ENCODE results near the gene PAK6. TPM values are rescaled to one million over a fixed set of nuclear protein-coding genes. Genes with fewer than 3 reads are reported as not detected.

PAK6 gene
- polyA plus RNA-seq, 1 of the 3 experiments (the other 2 are of a cell fraction), result 0.07 TPM

GRCh38 chr15:40310001-40310959 is 71.4 kb downstream of the PAK6 start:
- no peaks in the 10 kb centered on the region for H4K20me1 ChIP-seq (ENCODE audit: insufficient read depth)
- H3K9ac ChIP-seq, result no peak overlapping the region
- no peaks in the 10 kb centered on the region for H3K36me3 ChIP-seq (replicated peaks in 1 of 2; ENCODE audit: control insufficient read depth in 1 of 2, insufficient read depth in 2 of 2, low read length in 1 of 2)
- H3K27ac ChIP-seq (ENCODE audit: low read depth in 2 of 2, low read length in 1 of 2), result no peak overlapping the region
- H3F3A ChIP-seq (replicated peaks; ENCODE audit: insufficient read depth), result peaks cover 7% of the 10 kb centered on the region
- H3K79me2 ChIP-seq (ENCODE audit: insufficient read depth), result no peaks in the 10 kb centered on the region
- no peaks in the 10 kb centered on the region for H3K9me2 ChIP-seq
- H3K27me3 ChIP-seq (ENCODE audit: insufficient read depth), result no peaks in the 10 kb centered on the region; the same call in 1 of the 2 replicates
- H3K4me2 ChIP-seq, result no peak overlapping the region
- WGBS (ENCODE audit: low lambda C conversion rate), result 9% methylated on average over 3 of the region's 4 CpGs
- H3K4me1 ChIP-seq (ENCODE audit: control insufficient read depth in 1 of 2, insufficient read depth in 2 of 2, low read depth in 1 of 2, low read length in 1 of 2), result peaks cover 10 to 14% of the 10 kb centered on the region in 2 experiments; a peak in 3 of 4 replicates
- ChIA-PET POLR2A (interaction anchor here (0.9 kb wide), 1 partner anchor 31 kb away, joined by 4 read pairs; no protein-coding TSS in a partner anchor), CTCF (interaction anchor here (0.5 to 70.6 kb wide), 35 partner anchors 4 to 513 kb away, joined by 3 to 2194 read pairs (median 4); partner anchors contain the start of genes ANKRD63, BMF, CCDC9B and DISP2)
- no peak overlapping the region; a peak in 1 of 4 replicates for H3K4me3 ChIP-seq (ENCODE audit: low read depth in 2 of 2, low read length in 1 of 2)
- H2AFZ ChIP-seq (ENCODE audit: low read depth), result no peak overlapping the region
- DNase-seq, result peak; percentile 89
- TF ChIP-seq CHD2 (IDR thresholded peaks at IDR 0.05; ENCODE audit: low read length, partially characterized antibody), result peak; percentile 14
- no peak for TF ChIP-seq EP300 (IDR thresholded peaks at IDR 0.05; ENCODE audit: borderline replicate concordance in 1 of 2, low read depth in 1 of 2, low read length in 1 of 2)
- peak; percentile 96 for TF ChIP-seq RAD21 (IDR thresholded peaks at IDR 0.05; ENCODE audit: low read length)
- peak; percentile 76 for TF ChIP-seq CTCF (IDR thresholded peaks at IDR 0.05)
- TF ChIP-seq SMC3 (IDR thresholded peaks at IDR 0.05; ENCODE audit: low read depth, low read length), result peak; percentile 97
- no peaks in the 10 kb centered on the region for H3K9me3 ChIP-seq

- Histone ChIP-seq H3K9me2 (no peaks in the 10 kb centered on the region), H3K27me3 (ENCODE audit: insufficient read depth) (no peaks in the 10 kb centered on the region; the same call in 1 of the 2 replicates), H3K27ac (ENCODE audit: low read depth in 2 of 2, low read length in 1 of 2) (no peak overlapping the region), H3K4me3 (ENCODE audit: low read depth in 2 of 2, low read length in 1 of 2) (no peak overlapping the region), H3F3A (replicated peaks; ENCODE audit: insufficient read depth) (peaks cover 7% of the 10 kb centered on the region), H3K9me3 (no peaks in the 10 kb centered on the region), H3K79me2 (ENCODE audit: insufficient read depth) (no peaks in the 10 kb centered on the region), H3K4me2 (no peak overlapping the region), H2AFZ (ENCODE audit: low read depth) (no peak overlapping the region), H3K4me1 (ENCODE audit: control insufficient read depth in 1 of 2, insufficient read depth in 2 of 2, low read depth in 1 of 2, low read length in 1 of 2) (peaks cover 10 to 17% of the 10 kb centered on the region in 2 experiments; a peak in 3 of 4 replicates), H3K9ac (no peak overlapping the region), H3K36me3 (replicated peaks in 1 of 2; ENCODE audit: control insufficient read depth in 1 of 2, insufficient read depth in 2 of 2, low read length in 1 of 2) (no peaks in the 10 kb centered on the region), H4K20me1 (ENCODE audit: insufficient read depth) (no peaks in the 10 kb centered on the region)
- TF ChIP-seq CTCF (IDR thresholded peaks at IDR 0.05), result no peak
- TF ChIP-seq MEF2A (IDR thresholded peaks at IDR 0.05; ENCODE audit: borderline replicate concordance, low read depth), result no peak
- no peak for TF ChIP-seq SMC3 (IDR thresholded peaks at IDR 0.05; ENCODE audit: low read depth, low read length)
- no peak for TF ChIP-seq FOXM1 (IDR thresholded peaks at IDR 0.05; ENCODE audit: low read depth)
- no peak for TF ChIP-seq EP300 (IDR thresholded peaks at IDR 0.05; ENCODE audit: borderline replicate concordance in 1 of 2, low read depth in 1 of 2, low read length in 1 of 2)
- TF ChIP-seq CHD2 (IDR thresholded peaks at IDR 0.05; ENCODE audit: low read length, partially characterized antibody), result no peak
- no peak for TF ChIP-seq TAF1 (IDR thresholded peaks at IDR 0.05; ENCODE audit: borderline replicate concordance, low read depth, low read length)
- no peak for TF ChIP-seq SIN3A (IDR thresholded peaks at IDR 0.05; ENCODE audit: borderline replicate concordance, low read depth, low read length)
- no peak for TF ChIP-seq TEAD4 (IDR thresholded peaks at IDR 0.05; ENCODE audit: borderline replicate concordance, insufficient read depth)
- TF ChIP-seq GATA2 (CRISPR knock-in tag; IDR thresholded peaks at IDR 0.05), result no peak
- no peak for TF ChIP-seq ZBTB33 (IDR thresholded peaks at IDR 0.05; ENCODE audit: borderline replicate concordance, low read depth)
- TF ChIP-seq FOXJ3 (CRISPR knock-in tag; IDR thresholded peaks at IDR 0.05), result no peak
- TF ChIP-seq RFX5 (IDR thresholded peaks at IDR 0.05; ENCODE audit: low read length), result no peak
- no peak for TF ChIP-seq TCF12 (IDR thresholded peaks at IDR 0.05)
- TF ChIP-seq EZH2phosphoT487 (IDR thresholded peaks at IDR 0.05; ENCODE audit: borderline replicate concordance, low read depth), result no peak
- no peak for TF ChIP-seq POLR2AphosphoS5 (IDR thresholded peaks at IDR 0.05; ENCODE audit: low read depth, low read length)
- no peak for TF ChIP-seq ELF1 (IDR thresholded peaks at IDR 0.05)
- WGBS (ENCODE audit: low lambda C conversion rate), result 23% methylated on average over 3 of the region's 3 CpGs
- no peak for DNase-seq
- ChIA-PET POLR2A (no interaction called here), CTCF (interaction anchor here (0.6 to 70.6 kb wide), 13 partner anchors 3 to 265 kb away, joined by 3 to 2194 read pairs (median 6); partner anchors contain the start of genes ANKRD63, CCDC9B, DISP2 and INAFM2)
These were observed 72.1 kb downstream of the PAK6 start for GRCh38 chr15:40310993-40311392.
